Liver (tissue), 3 donors: ENCODE data around the gene RBBP5.

Experiments used
- EGR1 ChIP-seq, 2 donors: IDR thresholded peaks; 2 replicates each; pipeline ENCODE4 v1.6.1; 2016 to 2018; ENCODE audit warnings: antibody characterized with exemption in 2 of 2, low read depth in 2 of 2
- FOXA2 ChIP-seq: IDR thresholded peaks from 2 replicates; pipeline ENCODE4 v1.6.1; 2016; ENCODE audit warnings: antibody characterized with exemption
- SP1 ChIP-seq: IDR thresholded peaks from 2 replicates; pipeline ENCODE4 v1.6.1; 2018; ENCODE audit warnings: antibody characterized with exemption, mild to moderate bottlenecking
- TAF1 ChIP-seq: conservative IDR thresholded peaks from 2 replicates; pipeline ENCODE4 v1.6.1; 2016; ENCODE audit warnings: antibody characterized with exemption, mild to moderate bottlenecking
- TF ChIP-seq, protein P1 (sequence below): fragments of 150-350 bp; IDR thresholded peaks from 2 replicates; pipeline ENCODE4 v1.5.1; 2017; ENCODE audit warnings: improper control_type of control experiment, low read depth, low read length; ENCODE audit not compliant: missing input control
- TF ChIP-seq, protein P2 (sequence below): IDR thresholded peaks from 2 replicates; pipeline ENCODE4 v1.6.1; 2016; ENCODE audit warnings: antibody characterized with exemption, mild to moderate bottlenecking
- TF ChIP-seq, protein P3 (sequence below): IDR thresholded peaks from 2 replicates; pipeline ENCODE4 v1.6.1; 2016; ENCODE audit warnings: antibody characterized with exemption
- donor health status: healthy.
- donor health status: healthy.

DNA sequence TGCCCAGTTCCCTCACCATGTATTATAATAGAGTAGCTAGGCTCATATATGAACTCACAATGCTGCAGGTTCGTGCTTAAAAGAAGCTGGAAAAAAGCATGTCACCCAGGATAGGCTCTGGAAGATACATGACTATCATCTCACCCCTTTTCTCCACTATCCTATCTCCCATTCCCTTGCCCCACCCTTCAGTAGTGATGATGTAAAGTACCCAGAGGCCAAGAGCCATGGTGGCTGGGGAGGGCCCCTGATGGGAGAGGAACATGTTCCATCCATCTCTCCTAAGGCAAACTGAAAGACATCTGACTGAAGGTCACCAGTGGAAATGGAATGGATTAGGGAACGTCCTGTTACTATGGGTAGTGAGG is 20.3 kb upstream of the RBBP5 start:
- TF ChIP-seq, protein P1, sequence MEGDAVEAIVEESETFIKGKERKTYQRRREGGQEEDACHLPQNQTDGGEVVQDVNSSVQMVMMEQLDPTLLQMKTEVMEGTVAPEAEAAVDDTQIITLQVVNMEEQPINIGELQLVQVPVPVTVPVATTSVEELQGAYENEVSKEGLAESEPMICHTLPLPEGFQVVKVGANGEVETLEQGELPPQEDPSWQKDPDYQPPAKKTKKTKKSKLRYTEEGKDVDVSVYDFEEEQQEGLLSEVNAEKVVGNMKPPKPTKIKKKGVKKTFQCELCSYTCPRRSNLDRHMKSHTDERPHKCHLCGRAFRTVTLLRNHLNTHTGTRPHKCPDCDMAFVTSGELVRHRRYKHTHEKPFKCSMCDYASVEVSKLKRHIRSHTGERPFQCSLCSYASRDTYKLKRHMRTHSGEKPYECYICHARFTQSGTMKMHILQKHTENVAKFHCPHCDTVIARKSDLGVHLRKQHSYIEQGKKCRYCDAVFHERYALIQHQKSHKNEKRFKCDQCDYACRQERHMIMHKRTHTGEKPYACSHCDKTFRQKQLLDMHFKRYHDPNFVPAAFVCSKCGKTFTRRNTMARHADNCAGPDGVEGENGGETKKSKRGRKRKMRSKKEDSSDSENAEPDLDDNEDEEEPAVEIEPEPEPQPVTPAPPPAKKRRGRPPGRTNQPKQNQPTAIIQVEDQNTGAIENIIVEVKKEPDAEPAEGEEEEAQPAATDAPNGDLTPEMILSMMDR, result no peak
- TF ChIP-seq TAF1, result no peak
- TF ChIP-seq, protein P2, sequence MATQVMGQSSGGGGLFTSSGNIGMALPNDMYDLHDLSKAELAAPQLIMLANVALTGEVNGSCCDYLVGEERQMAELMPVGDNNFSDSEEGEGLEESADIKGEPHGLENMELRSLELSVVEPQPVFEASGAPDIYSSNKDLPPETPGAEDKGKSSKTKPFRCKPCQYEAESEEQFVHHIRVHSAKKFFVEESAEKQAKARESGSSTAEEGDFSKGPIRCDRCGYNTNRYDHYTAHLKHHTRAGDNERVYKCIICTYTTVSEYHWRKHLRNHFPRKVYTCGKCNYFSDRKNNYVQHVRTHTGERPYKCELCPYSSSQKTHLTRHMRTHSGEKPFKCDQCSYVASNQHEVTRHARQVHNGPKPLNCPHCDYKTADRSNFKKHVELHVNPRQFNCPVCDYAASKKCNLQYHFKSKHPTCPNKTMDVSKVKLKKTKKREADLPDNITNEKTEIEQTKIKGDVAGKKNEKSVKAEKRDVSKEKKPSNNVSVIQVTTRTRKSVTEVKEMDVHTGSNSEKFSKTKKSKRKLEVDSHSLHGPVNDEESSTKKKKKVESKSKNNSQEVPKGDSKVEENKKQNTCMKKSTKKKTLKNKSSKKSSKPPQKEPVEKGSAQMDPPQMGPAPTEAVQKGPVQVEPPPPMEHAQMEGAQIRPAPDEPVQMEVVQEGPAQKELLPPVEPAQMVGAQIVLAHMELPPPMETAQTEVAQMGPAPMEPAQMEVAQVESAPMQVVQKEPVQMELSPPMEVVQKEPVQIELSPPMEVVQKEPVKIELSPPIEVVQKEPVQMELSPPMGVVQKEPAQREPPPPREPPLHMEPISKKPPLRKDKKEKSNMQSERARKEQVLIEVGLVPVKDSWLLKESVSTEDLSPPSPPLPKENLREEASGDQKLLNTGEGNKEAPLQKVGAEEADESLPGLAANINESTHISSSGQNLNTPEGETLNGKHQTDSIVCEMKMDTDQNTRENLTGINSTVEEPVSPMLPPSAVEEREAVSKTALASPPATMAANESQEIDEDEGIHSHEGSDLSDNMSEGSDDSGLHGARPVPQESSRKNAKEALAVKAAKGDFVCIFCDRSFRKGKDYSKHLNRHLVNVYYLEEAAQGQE, result no peak
- TF ChIP-seq FOXA2, result no peak
- TF ChIP-seq, protein P3, sequence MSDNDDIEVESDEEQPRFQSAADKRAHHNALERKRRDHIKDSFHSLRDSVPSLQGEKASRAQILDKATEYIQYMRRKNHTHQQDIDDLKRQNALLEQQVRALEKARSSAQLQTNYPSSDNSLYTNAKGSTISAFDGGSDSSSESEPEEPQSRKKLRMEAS, result no peak
- TF ChIP-seq SP1, result no peak
- TF ChIP-seq EGR1 (IDR thresholded peaks at IDR 0.05; ENCODE audit: low read depth in 2 of 2), result no peak
